GM18873 (cell line): ENCODE measurements around the gene DGKI.

ENCODE experiments used
- ATAC-seq: cut with Tn5 transposase; IDR thresholded peaks from one replicate; pipeline ENCODE4 v1.9.1; 2021; ENCODE audit warnings: mild to moderate bottlenecking, moderate library complexity, moderate number of reproducible peaks; ENCODE audit not compliant: unreplicated experiment, low FRiP score

Gene DGKI

DNA sequence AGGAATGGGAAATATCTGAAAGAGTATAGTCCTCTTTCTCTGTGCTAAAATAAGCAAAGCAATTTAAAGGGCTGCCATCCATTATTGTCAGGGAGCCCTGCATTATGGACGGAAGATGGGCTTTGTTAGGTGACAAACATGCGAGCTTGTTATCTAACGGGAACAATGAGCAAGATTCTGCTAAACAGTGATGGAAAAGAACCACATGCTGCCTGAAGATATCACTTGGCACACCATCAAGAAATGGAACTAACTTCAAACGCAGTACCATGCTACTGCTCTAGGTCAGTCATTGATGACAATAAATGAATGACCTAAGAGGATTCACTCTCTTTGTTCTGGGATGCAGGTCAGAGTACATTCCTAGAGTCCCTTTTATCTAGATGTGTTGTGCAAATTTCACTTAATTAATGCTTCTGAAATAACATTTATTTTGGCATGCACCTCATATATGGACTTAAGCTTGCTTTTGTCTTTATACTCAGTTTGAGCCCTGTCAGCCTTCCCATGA, 327.5 kb downstream of the DGKI start:
- no peak for ATAC-seq

DNA sequence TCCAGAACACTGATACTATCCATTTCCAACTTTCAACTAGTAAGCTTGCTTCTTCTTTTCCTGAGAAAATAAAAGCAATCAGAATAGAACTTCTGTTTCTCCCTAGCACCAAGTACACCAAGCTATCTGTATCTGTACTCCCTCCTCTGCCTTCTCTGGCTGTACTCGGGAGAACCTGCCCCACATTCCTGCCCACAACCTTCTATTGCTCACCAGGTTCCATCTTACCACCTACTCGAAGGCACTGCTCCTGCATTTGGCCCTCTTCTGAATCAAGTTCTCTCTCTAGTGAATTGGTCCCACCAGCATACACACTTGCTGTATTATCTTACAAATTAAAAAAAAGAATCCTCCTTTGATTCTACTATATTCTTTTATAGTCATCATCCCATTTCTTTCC, 333.7 kb downstream of the DGKI start:
- ATAC-seq = no peak

DNA sequence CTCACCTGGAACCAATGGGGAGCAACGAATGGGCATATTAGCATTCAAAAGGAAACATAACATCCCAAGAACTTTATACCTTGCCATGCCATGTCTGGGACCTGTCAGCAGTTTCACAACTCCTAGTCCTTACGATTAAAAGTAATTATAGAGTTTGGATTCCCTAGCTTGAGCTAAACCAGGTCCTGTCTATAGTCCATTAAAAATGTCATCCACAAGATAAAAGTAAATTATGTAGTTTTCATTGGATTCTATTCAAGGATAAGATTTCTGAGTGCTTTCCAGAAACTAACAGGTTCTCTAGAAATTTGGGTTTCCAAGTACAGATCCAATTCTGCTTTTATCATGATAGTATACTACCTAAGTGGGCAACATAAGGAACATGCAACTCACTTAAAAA, 339.7 kb downstream of the DGKI start:
- no peak for ATAC-seq

DNA sequence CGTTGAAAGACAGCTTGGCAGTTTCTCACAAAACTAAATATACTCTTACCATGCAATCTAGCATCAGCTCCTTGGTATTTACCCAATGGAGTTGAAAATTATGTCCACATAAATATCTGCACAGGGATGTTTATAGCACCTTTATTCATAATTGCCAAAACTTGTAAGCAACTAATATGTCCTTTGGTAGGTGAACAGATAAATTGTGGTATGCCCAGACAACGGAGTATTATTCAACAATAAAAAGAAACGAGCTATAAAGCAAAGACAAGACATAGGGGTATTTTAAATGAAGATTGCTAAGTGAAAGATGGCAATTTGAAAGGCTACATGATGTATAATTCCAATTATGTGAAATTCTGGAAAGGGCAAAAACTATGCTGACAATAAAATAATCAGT, 340.7 kb downstream of the DGKI start:
- ATAC-seq = no peak

DNA sequence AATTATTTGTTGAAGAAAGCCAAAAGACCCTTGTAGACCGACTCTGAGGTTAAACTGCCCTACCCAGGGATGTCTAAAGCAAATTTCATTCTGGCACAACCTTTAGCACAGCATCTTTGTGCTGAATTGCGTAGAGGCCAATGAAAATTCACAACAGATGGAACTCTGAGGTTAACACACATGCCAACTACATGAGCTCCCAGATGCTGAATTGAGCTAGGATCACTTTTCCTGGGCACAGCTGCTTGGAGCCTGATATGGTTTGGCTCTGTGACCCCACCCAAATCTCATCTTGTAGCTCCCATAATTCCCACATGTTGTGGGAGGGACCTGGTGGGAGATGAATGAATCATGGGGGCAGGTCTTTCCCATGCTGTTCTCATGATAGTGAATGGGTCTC, 345.2 kb downstream of the DGKI start:
- ATAC-seq = no peak

DNA sequence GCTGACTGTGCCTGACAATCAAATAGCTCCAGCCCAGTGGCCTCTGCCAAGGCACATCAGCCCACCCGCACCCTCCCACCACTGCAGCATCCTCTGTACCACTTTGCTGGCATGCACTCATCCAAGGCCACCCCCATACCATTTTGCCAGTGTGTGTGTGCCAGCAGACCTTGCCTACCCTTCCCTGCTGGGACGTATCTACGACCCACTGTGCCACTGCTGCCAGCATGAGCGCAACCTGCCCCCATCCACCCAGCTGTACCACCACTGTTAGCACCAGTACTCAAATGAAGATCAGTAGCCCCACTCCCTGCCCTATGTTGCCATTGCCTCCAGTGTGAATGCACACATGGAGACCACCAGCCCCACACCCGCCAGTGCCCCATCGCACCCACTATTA, 353.9 kb downstream of the DGKI start:
- ATAC-seq = no peak

DNA sequence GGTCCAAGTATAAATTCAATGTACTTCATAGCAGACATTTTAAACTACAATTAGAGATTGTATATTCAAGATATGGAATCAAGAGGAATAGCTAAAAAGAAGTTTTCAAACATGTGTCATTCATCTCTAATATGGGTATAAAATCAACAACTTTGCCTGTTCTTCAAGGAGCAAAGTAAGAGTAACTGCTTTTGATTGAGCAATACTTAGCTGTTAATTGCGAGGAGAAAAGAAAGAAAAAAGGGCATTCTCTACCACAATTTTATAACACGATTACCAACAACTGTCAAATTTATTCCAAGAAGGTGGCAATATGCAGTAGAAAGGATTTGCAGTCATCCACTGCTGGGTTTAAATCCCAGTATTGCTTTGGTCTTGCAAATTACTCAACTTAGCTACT, 356.9 kb downstream of the DGKI start:
- no peak for ATAC-seq

DNA sequence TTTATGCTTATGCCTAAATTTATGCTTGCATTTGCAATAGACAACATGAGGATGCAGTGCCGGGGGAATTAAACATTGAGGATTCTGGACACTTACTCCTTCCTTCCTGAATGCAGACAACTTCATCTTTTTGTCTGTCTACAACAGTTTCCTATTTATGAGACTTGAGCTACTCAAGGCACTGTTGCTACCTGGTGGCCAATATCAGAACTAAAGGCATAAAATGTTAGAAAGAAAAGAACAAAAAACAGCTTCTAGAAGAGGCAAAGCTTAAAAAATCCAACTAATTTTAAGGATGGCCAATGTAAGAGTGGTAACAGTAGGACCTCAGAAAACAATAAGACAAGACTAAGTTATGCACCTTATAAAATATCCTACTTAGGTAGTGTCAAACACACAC, 358.7 kb downstream of the DGKI start:
- no peak for ATAC-seq

DNA sequence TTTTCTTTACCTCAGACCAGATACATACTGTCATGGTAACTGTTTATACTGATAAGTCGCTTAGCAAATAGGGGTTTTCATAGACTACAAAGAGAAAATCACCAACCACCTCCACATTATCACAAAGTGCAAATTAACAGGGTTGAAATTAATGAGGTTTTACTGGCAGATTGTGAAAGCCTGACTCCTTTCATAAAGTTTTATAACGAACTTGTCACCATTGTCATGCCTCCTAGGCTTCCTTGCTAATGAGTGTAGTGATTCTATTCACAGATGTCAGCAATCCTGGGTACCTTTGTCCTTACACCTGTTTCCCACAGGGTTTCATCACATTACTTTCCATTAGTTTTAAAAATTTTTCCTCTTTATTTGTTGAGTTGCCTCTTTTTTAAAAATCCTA, 361.0 kb downstream of the DGKI start:
- no peak for ATAC-seq

DNA sequence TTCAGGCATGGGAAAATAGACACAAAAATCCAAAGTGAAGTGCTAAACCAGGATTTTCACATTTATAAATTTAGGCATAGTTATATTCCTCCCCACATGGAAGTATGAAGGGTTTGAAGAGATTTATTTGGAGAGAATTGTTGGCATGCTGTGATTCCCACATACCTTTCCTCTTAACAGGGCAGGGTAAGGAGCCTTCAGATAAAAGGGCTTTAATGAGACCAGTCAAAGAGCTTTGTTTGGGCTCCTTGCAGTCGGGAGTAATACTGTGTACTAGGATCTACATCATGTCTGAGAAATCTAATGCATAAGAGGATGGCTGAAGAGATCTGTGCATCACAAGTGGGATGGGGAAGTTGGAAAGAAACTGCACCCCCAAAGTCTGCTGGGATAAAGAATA, 362.4 kb downstream of the DGKI start:
- ATAC-seq = no peak

DNA sequence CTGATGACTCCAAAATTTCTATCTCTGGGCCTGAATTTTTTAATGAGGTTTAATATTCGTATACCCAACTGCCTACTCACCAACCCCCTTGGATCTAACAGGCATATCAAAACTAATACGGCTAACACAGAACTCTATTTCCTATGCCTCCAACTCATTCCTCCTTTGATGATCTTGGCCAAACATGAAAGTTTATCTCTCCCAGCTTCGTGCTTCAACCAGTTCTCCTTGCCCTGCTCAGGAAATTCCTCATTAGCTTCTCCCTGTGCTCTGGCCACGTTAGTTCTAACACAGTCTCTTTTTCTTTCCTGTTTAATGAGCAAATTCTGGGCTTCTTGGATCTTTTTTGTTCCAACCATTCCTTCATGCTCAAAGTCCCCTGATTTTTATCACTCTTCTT, 364.3 kb downstream of the DGKI start:
- no peak for ATAC-seq

DNA sequence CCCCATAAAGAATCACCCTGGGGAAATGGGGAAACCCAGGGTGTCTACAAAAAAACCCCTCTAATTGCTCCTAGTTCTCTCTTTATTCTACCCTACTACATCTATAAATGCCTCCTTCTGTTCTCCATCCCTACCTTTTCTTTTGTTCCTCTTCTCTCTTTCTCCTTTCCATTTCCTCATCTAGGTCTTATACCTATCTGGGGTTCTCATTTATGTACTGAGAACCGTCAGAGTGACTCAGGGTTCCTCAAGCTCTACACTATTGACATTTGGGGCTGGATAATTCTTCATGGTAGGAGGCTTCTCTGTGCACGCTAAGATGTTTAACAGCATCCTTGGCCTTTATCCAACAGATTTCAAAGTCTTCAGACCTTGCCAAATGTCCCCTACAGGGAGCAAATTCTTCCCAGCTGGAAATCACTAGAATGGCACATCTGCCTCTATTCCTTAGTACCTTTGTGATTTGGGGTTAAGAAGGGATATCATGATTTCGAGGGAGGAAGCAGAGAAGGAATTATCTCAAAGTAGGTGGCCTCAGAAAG, 365.9 kb downstream of the DGKI start:
- no peak for ATAC-seq

DNA sequence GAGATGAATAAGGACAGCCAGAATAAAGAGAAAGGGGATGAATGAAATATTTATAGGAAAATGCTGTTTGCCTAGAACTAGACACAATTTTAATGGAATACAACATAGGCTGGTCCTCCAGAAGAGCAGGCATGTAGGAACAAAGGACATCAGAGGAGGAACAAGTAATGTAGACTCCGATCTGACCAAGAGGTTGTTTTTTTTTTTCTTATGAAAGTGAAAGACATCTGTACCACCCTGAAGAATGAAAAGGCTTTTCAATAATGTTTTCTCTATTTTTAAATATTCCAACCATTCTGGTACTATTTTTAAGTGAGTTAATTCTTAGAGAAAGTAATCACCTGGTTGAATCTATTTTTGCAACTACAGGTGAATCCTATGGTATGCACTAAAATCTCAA, 366.4 kb downstream of the DGKI start:
- ATAC-seq = no peak

DNA sequence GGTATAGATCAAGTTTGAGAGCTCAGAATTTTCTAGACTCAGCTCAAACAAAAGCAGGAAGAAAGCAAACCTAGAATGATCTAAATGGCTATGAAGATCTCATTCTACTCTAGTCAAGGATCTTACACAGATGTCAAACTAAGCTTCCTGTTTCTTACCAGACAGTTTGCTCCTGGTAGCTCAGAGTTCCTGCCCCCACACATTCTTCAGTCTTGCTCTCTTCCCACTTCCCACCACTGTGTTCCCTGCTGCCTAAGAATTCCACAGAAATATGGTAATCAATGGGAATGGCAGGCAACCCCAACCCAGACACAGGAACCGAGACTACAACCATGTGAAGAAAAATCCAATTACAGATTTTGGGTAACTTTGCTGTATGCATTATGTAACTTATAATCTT, 369.8 kb downstream of the DGKI start:
- ATAC-seq = no peak

DNA sequence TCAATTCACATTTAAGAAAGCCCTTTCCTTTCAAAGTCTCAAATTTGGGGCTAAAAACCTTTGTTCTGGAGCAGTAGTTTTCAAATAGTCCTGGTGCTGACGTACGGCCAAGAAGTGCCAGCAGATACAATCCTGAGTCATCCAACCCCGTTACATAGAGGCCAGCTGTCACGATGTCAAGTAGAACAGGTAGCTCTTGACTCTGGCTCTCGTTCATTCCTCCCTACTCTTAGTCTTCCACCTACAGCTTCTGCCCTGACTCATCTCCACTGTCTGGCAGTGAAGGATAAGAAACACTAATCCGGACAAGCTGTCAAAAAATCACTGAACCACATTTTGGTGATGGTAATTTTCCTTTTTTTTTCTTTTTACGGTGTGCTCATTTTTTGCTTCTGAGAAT, 370.8 kb downstream of the DGKI start:
- no peak for ATAC-seq

DNA sequence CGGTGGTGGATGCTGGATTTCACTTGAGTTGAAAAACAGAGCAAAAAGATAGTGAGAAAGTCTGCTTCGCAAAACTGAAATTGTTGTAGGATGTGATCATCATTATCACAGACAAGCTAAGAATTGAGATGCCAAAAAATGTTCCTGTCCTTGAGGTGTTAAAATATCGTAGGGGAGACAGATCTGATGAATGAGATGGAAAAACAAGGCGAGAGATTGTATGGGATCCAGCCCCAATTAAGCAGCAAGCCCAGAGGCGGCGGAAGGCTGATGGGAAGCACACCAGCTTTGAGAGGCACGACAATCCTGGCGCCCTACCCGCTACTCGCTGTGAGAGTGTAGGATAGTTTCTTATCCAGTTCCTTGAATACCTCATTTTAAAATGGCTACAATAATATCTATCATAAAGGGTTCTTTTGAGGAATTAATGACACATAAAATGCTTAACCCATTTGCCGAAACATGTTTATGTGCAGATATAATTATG, 372.2 kb downstream of the DGKI start:
- ATAC-seq = no peak

DNA sequence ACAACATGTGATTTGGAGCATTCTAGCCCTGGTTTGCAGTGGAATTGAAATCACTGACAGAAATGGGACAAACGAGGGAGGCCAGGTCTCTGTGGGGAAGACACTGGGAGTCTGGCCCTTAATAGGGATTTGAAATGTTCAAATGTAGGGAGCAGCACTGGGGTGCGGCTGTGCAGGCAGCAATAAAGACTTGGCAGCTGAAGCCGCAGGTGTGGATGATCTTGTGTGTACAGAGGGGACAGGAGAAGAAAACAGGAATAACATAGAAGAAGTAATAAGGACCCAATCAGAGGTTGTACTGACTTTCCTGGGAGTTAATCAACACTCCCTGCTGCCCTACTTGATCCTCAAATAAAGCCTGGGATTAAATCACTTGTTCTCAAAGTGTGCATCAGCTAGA, 375.6 kb downstream of the DGKI start:
- no peak for ATAC-seq

DNA sequence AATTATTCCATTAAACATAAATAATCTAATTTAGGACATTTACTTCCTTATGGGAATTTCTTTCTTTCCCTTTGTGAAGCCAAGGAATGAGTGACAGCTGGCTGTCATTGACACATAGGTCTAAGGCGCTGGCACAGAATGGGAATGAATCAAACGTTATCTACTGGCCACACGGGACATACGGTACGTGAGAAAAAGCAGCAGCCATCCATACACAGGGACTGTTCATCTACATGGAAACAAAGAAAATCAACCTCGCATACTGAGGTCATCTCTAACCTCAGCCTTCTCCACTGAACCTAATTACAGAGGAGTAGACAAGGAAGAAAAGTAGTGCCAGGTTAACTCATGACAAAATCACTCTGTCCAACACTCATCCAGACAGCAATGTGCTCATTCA, 376.9 kb downstream of the DGKI start:
- no peak for ATAC-seq

DNA sequence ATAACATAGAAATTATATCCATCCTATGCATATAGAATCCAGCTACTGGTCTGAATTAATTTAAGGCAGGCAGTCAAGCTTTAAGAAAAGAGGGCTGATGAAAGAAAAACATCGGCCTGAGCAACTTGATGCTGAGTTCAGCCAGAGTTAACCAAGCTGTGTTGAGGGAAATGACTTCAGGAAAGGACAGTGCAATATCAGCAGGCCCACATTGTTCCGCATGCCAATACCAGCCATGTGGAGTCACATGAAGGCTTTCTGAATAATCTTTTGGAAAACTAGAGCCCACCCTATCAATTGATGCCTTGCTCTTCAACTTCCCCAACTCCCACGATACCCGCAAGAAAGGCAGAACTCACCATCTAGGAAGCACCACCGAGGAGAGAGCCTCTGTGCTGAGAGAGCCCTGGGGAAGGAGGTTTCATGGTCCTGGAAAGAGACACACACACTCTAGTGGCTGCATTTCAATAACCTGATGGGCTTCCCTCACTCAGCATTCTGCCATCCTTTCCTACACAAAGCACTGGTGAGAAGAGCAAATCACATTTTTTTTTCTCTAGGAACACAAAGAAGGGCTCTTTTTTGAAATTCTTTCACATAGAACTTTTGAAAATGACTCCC, 377.5 kb downstream of the DGKI start:
- ATAC-seq = no peak

DNA sequence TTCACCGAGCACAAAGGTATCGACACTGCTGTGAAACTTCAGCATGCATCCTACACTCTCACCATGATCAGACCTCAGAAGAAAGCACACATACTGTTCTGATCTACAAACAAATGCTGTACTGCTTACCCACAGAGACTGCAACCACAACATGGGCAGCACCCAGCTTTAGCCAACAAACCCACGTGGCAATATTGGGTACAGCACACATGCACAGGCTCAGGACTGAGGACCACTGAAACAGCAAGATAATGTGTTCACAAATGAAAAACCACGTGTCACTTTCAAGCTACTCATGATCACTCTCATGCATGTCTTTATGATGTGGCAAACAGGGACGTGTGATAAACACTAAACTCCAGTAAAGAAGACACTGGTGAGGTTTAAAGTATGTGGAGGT, 383.9 kb downstream of the DGKI start:
- no peak for ATAC-seq

DNA sequence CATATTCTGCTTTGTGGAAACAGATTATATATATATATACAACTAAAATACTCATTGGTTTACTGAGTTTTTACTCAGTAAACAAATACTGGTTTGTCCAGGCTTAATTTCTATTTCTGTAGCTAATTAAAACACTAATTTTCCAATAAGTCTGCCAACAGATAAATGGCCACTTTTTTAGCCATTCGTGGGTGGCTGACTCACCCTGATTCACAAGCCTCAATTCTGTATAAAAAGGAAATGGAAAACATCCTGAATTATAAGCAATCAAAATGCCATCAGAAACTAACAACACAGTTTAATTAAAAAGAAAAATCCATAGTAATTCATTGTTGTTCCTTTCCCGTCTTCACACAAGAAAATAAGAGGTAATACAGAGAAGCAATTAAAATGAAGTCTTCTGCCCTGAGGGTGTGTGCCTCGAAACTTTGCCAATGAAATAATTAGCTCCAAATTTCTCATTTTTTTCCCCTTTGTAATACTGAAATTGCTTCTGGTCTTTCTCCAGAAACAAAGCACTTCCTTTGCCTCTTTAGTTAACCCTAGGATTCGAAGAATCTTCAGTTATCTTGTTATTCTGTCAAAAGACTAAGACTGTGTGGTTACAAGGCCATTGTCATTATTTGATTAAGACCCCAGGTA, 384.6 kb downstream of the DGKI start:
- no peak for ATAC-seq

DNA sequence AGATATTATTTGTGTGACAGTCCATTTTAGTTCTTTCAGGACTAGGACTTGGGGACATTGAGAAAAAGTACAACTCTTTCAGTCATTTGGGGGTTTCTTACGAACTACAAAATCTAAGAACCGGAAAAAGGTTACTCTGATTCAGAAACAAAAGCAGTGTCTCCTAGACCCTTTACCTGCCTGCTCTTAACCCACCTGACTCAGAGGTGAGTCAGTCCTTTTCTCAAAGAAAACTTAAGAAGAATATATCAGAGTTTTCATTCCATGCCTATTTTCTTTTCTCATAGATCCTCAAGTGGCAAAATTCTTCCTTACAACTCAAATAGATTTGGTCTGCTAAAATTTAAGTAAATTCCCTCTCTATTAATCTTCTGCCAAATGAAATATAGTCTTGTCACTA, 388.4 kb downstream of the DGKI start:
- no peak for ATAC-seq
